Type B pancreatic cell (in vitro differentiated cells): ENCODE measurements around the gene BNC1. TPM values are rescaled to one million over a fixed set of nuclear protein-coding genes. Genes with fewer than 3 reads are reported as not detected.
"Not testable (repeated sequence)": the region's sequence is repeated elsewhere in the genome, so short reads cannot be mapped to it uniquely, and the experiment has no call there.

Experiments
- DNase-seq: peaks from one replicate; pipeline ENCODE4 v3.0.0; 2021; ENCODE audit warnings: mixed read lengths; ENCODE audit not compliant: unreplicated experiment; ENCODE audit errors: extremely low spot score
- H3K27ac Mint-ChIP-seq: 2 replicates; pipeline ENCODE4 v1.8.0; 2021; ENCODE audit warnings: mild to moderate bottlenecking, mixed read lengths
- H3K27me3 Mint-ChIP-seq: 2 replicates; pipeline ENCODE4 v1.8.0; 2021; ENCODE audit warnings: mixed read lengths
- H3K36me3 Mint-ChIP-seq: 2 replicates; pipeline ENCODE4 v1.8.0; 2021; ENCODE audit warnings: mixed read lengths
- H3K4me1 Mint-ChIP-seq: one replicate; pipeline ENCODE4 v1.8.0; 2021; ENCODE audit warnings: mixed read lengths; ENCODE audit not compliant: unreplicated experiment
- H3K4me3 Mint-ChIP-seq: 2 replicates; pipeline ENCODE4 v1.8.0; 2021; ENCODE audit warnings: mild to moderate bottlenecking, mixed read lengths
- H3K9me3 Mint-ChIP-seq: 2 replicates; pipeline ENCODE4 v1.8.0; 2021; ENCODE audit warnings: mixed read lengths
- total RNA-seq: library from RNA; stranded (reverse); gene quantifications from 2 replicates; pipeline ENCODE4 v1.2.1, GENCODE V29; 2021; ENCODE audit warnings: low replicate concordance
- TF ChIP-seq, protein P1 (sequence below): fragments of 200-600 bp; sonication (generic); conservative IDR thresholded peaks from 2 replicates; pipeline ENCODE4 v1.5.0; 2021; ENCODE audit warnings: antibody characterized with exemption, mild to moderate bottlenecking

Gene BNC1
- total RNA-seq, 1 donor from 2014 or later, result 7.0 TPM

GRCh38 chr15:83230242-83230641 is 54.2 kb downstream of the BNC1 start:
- H3K4me1 Mint-ChIP-seq, result no peaks in the 10 kb centered on the region
- no peaks in the 10 kb centered on the region for H3K36me3 Mint-ChIP-seq
- H3K27me3 Mint-ChIP-seq, result no peaks in the 10 kb centered on the region
- H3K9me3 Mint-ChIP-seq, result peaks cover 5% of the 10 kb centered on the region
- TF ChIP-seq, protein P1, sequence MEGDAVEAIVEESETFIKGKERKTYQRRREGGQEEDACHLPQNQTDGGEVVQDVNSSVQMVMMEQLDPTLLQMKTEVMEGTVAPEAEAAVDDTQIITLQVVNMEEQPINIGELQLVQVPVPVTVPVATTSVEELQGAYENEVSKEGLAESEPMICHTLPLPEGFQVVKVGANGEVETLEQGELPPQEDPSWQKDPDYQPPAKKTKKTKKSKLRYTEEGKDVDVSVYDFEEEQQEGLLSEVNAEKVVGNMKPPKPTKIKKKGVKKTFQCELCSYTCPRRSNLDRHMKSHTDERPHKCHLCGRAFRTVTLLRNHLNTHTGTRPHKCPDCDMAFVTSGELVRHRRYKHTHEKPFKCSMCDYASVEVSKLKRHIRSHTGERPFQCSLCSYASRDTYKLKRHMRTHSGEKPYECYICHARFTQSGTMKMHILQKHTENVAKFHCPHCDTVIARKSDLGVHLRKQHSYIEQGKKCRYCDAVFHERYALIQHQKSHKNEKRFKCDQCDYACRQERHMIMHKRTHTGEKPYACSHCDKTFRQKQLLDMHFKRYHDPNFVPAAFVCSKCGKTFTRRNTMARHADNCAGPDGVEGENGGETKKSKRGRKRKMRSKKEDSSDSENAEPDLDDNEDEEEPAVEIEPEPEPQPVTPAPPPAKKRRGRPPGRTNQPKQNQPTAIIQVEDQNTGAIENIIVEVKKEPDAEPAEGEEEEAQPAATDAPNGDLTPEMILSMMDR, result no peak
- DNase-seq, result no peak
- no peak overlapping the region for H3K4me3 Mint-ChIP-seq
- H3K27ac Mint-ChIP-seq, result no peak overlapping the region

- no peaks in the 10 kb centered on the region for H3K4me1 Mint-ChIP-seq
- no peaks in the 10 kb centered on the region for H3K36me3 Mint-ChIP-seq
- TF ChIP-seq, protein P1, result no peak
- peaks cover 23% of the 10 kb centered on the region for H3K9me3 Mint-ChIP-seq
- H3K4me3 Mint-ChIP-seq, result no peak overlapping the region
- no peak for DNase-seq
- H3K27ac Mint-ChIP-seq, result no peak overlapping the region
- no peaks in the 10 kb centered on the region for H3K27me3 Mint-ChIP-seq
These were observed 59.0 kb downstream of the BNC1 start for GRCh38 chr15:83225449-83225848.

DNA sequence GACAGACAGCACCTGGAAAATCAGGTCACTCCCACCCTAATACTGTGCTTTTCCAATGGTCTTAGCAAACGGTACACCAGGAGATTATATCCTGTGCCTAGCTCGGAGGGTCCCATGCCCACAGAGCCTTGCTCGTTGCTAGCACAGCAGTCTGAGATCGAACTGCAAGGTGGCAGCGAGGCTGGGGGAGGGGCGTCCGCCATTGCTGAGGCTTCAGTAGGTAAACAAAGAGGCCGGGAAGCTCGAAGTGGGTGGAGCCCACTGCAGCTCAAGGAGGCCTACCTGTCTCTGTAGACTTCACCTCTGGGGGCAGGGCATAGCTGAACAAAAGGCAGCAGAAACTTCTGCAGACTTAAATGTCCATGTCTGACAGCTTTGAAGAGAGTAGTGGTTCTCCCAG is 62.7 kb downstream of the BNC1 start:
- peaks cover 36% of the 10 kb centered on the region for H3K9me3 Mint-ChIP-seq
- DNase-seq, H3K36me3 Mint-ChIP-seq, H3K27ac Mint-ChIP-seq, H3K27me3 Mint-ChIP-seq, H3K4me3 Mint-ChIP-seq, H3K4me1 Mint-ChIP-seq: not testable (repeated sequence)

- Mint-ChIP-seq H3K27ac (no peak overlapping the region), H3K4me3 (no peak overlapping the region), H3K4me1 (no peaks in the 10 kb centered on the region), H3K27me3 (no peaks in the 10 kb centered on the region), H3K9me3 (peaks cover 26% of the 10 kb centered on the region), H3K36me3 (no peaks in the 10 kb centered on the region)
- TF ChIP-seq, protein P1, result no peak
- no peak for DNase-seq
These were observed 65.4 kb downstream of the BNC1 start for GRCh38 chr15:83219026-83219425.

DNA sequence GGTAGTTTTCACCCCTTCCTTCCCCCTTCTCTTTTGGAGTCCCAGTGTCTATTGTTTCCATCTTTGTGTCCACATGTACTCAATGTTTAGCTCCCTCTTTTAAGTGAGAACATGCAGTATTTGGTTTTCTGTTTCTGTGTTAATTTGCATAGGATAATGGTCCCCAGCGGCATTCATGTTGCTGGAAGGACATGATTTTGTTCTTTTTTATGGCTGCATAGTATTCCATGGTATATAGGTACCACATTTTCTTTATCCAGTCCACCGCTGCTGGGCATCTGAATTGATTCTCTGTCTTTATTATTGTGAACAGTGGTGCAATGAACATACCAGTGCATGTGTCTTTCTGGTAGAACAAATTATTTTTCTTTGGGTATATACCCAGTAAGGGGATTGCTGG is 69.2 kb downstream of the BNC1 start:
- H3K4me1 Mint-ChIP-seq, result no peaks in the 10 kb centered on the region
- no peak overlapping the region for H3K4me3 Mint-ChIP-seq
- TF ChIP-seq, protein P1, result no peak
- H3K36me3 Mint-ChIP-seq, result peaks cover 3% of the 10 kb centered on the region
- no peak for DNase-seq
- H3K27ac Mint-ChIP-seq, result no peak overlapping the region
- H3K27me3 Mint-ChIP-seq, result no peaks in the 10 kb centered on the region
- peaks cover 17% of the 10 kb centered on the region for H3K9me3 Mint-ChIP-seq

DNA sequence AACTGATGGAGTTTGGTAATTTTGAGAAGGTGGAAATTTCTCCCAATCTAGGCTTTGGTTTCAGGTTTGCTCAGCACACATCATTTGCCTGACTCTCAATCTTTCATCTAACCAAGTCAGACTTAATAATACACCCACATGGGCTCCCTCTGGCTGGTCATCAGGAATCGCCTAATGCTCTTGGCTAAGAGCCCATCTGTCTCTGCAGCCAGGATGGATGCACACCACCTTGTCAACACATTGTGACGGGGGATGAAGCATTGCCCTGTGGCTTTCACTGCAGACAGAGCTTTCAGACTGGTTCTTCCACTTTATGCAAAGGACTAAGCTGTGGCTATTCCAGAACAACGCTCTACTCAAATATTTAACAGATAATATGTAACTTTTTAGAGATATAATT is 73.8 kb downstream of the BNC1 start:
- Mint-ChIP-seq H3K36me3 (peaks cover 3% of the 10 kb centered on the region), H3K27ac (no peak overlapping the region), H3K4me1 (peaks cover 7% of the 10 kb centered on the region), H3K27me3 (no peaks in the 10 kb centered on the region), H3K4me3 (no peak overlapping the region), H3K9me3 (no peaks in the 10 kb centered on the region)
- TF ChIP-seq, protein P1, result no peak
- DNase-seq, result no peak
